Heart left ventricle (tissue), 13 donors: Measurements from ENCODE around the gene ADAMTSL1.

Experiments used
- CTCF ChIP-seq, 12 donors: fragments of 200-600 bp; sonication (generic) in 4 of 12; IDR thresholded peaks; one replicate each; pipeline versions ENCODE4 v1.5.0 to v1.8.0; 2018 to 2022; ENCODE audit warnings: antibody characterized with exemption in 12 of 12, mild to moderate bottlenecking in 5 of 12
- POLR2A ChIP-seq, 2 donors: fragments of 450-650 bp; IDR thresholded peaks; one replicate each; pipeline ENCODE4 v1.6.1; 2017; ENCODE audit warnings: antibody characterized with exemption in 2 of 2, mild to moderate bottlenecking in 2 of 2, moderate library complexity in 2 of 2
- donor health status: ischemic (EF 13 %, LVEDD 7.1; RV severe dilation, severe dysfunction).
- donor health status: DM: no; HTN: yes; CAD: no.
- donor health status: DM: no; HTN: no; CAD: no.
- donor health status: ischemic (EF 25% LVEDD 6.9; RV normal size, moderate dysfunction).
- donor health status: ischemic (EF 25% LVEDD 5.7; RV mildly dilated, moderate dysfunction).
- donor health status: ischemic (EF 35%, LVEDD 5.7; RV mildly dilated, moderate dysfunction).
- donor health status: nonischemic (EF 11% LVEDD 7.7; RV severe dilation, severe dysfunction).
- donor health status: DM: yes; HTN: yes; CAD: no.
- donor health status: PGD.
- donor health status: ischemic (EF 29% LVEDD 5.4; RV normal size, mild dysfunction).
- donor health status: nonischemic (EF 23%, LVEDD 6.1; RV moderate dilation, normal function).

GRCh38 chr9:18543406-18544192, 69.6 kb downstream of the ADAMTSL1 start:
- TF ChIP-seq CTCF (IDR thresholded peaks at IDR 0.05) (no peak), POLR2A (IDR thresholded peaks at IDR 0.05) (no peak)
